ENCODE data around the gene POLR3GL.

- TF ChIP-seq GATA2 (IDR thresholded peaks at IDR 0.05; ENCODE audit: low read depth, low read length) (no peak), GATA3 (IDR thresholded peaks at IDR 0.05; ENCODE audit: low read depth, low read length) (no peak)
Observed at GRCh38 chr1:145958734-145959133, 5.8 kb upstream of the POLR3GL start.

All from SH-SY5Y (cell line).